HepG2 (cell line): ENCODE measurements around the gene SBNO2. TPM values are rescaled to one million over a fixed set of nuclear protein-coding genes. Genes with fewer than 3 reads are reported as not detected.

ENCODE experiments used
- AGO2 ChIP-seq: fragments of 200-400 bp; formaldehyde crosslinking; optimal IDR thresholded peaks from 2 replicates; pipeline ENCODE3; 2017; ENCODE audit warnings: mild to moderate bottlenecking, low read depth, low read length, moderate library complexity
- CEBPB ChIP-seq: IDR thresholded peaks from 2 replicates; pipeline ENCODE4 v1.6.1; 2011; ENCODE audit warnings: low read depth, low read length, improper control_type of control experiment, borderline replicate concordance
- ELF3 ChIP-seq: IDR thresholded peaks from 2 replicates; pipeline ENCODE4 v1.6.1; 2016; ENCODE audit warnings: missing genetic modification reagents, missing compliant biosample characterization
- FOXA1 ChIP-seq, 2 experiments: fragments of 450-650 bp in 1 of 2; sonication (generic) in 1 of 2; formaldehyde crosslinking in 1 of 2; IDR thresholded peaks; 2 replicates each; pipeline versions ENCODE4 v1.4.0 to v1.6.1; 2016 to 2020; ENCODE audit warnings: missing genetic modification reagents in 1 of 2
- FOXA3 ChIP-seq: IDR thresholded peaks from 2 replicates; pipeline ENCODE4 v1.6.1; 2016; ENCODE audit warnings: missing genetic modification reagents, missing compliant biosample characterization
- FOXO1 ChIP-seq: sonication (generic); formaldehyde crosslinking; IDR thresholded peaks from 2 replicates; pipeline ENCODE4 v1.4.0; 2020; ENCODE audit warnings: missing genetic modification reagents
- HNRNPL ChIP-seq: fragments of 200-400 bp; formaldehyde crosslinking; IDR thresholded peaks from 2 replicates; pipeline ENCODE4 v1.6.1; 2017; ENCODE audit warnings: mild to moderate bottlenecking, low read depth, low read length
- PITX1 ChIP-seq: sonication (generic); formaldehyde crosslinking; IDR thresholded peaks from 2 replicates; pipeline ENCODE4 v1.5.1; 2020; ENCODE audit warnings: mild to moderate bottlenecking, missing genetic modification reagents
- RARG ChIP-seq: sonication (generic); formaldehyde crosslinking; IDR thresholded peaks from 2 replicates; pipeline ENCODE4 v1.4.0; 2020; ENCODE audit warnings: low read depth, mild to moderate bottlenecking, missing genetic modification reagents
- SRSF1 ChIP-seq: fragments of 200-400 bp; formaldehyde crosslinking; optimal IDR thresholded peaks from 2 replicates; pipeline ENCODE3; 2017; ENCODE audit warnings: mild to moderate bottlenecking, low read depth, low read length, moderate library complexity
- ZNF101 ChIP-seq: sonication (generic); formaldehyde crosslinking; IDR thresholded peaks from 2 replicates; pipeline ENCODE4 v1.4.0; 2020; ENCODE audit warnings: mild to moderate bottlenecking, low read depth, missing genetic modification reagents, borderline replicate concordance
- ZNF253 ChIP-seq: sonication (generic); formaldehyde crosslinking; IDR thresholded peaks from 2 replicates; pipeline ENCODE4 v1.8.0; 2022; ENCODE audit warnings: mild to moderate bottlenecking, missing genetic modification reagents, borderline replicate concordance
- ZNF670 ChIP-seq: sonication (generic); formaldehyde crosslinking; IDR thresholded peaks from 2 replicates; pipeline ENCODE4 v1.8.0; 2022; ENCODE audit warnings: mild to moderate bottlenecking, missing genetic modification reagents, borderline replicate concordance
- polyA plus RNA-seq, 8 experiments: library from polyadenylated mRNA; depleted of rRNA in 3 of 8; stranded (reverse) in 7 of 8; unstranded in 1 of 8; fragments of >200 nt; fragmentation: Illumina TruSeq in 4 of 8; extraction: Trizol in 4 of 8; gene quantifications; 2 replicates each; pipeline versions ENCODE4 v1.2.1 to v1.2.3, GENCODE V29; 2011 to 2016; ENCODE audit warnings: low read depth in 4 of 8, missing spikeins in 1 of 8, mixed read lengths in 1 of 8; ENCODE audit not compliant: insufficient read depth in 1 of 8
- total RNA-seq, 5 experiments: library from RNA; depleted of rRNA; stranded (reverse); fragments of >200 nt; fragmentation: Illumina TruSeq; extraction: Trizol; gene quantifications; 2 replicates each; pipeline ENCODE4 v1.2.3, GENCODE V29; 2016; ENCODE audit warnings: low read depth in 1 of 5
- TF ChIP-seq, protein P1 (sequence below): sonication (generic); formaldehyde crosslinking; IDR thresholded peaks from 2 replicates; pipeline ENCODE4 v1.5.1; 2020; ENCODE audit warnings: mild to moderate bottlenecking, missing genetic modification reagents, moderate library complexity
- TF ChIP-seq, protein P2 (sequence below): sonication (generic); formaldehyde crosslinking; IDR thresholded peaks from 2 replicates; pipeline ENCODE4 v1.8.1; 2023; ENCODE audit warnings: missing genetic modification reagents, inconsistent platforms, borderline replicate concordance
- TF ChIP-seq, protein P3 (sequence below): sonication (generic); formaldehyde crosslinking; IDR thresholded peaks from 2 replicates; pipeline ENCODE4 v1.9.0; 2021; ENCODE audit warnings: missing genetic modification reagents, mild to moderate bottlenecking, borderline replicate concordance
- TF ChIP-seq, protein P4 (sequence below): sonication (generic); formaldehyde crosslinking; IDR thresholded peaks from 2 replicates; pipeline ENCODE4 v1.9.0; 2022; ENCODE audit warnings: low read depth, missing genetic modification reagents

Gene SBNO2
- total and polyA plus RNA-seq, 2 of the 13 experiments (the other 11 are each of a cell fraction or from before 2014, with no cell fraction given), result 8.6 to 10.4 TPM

DNA sequence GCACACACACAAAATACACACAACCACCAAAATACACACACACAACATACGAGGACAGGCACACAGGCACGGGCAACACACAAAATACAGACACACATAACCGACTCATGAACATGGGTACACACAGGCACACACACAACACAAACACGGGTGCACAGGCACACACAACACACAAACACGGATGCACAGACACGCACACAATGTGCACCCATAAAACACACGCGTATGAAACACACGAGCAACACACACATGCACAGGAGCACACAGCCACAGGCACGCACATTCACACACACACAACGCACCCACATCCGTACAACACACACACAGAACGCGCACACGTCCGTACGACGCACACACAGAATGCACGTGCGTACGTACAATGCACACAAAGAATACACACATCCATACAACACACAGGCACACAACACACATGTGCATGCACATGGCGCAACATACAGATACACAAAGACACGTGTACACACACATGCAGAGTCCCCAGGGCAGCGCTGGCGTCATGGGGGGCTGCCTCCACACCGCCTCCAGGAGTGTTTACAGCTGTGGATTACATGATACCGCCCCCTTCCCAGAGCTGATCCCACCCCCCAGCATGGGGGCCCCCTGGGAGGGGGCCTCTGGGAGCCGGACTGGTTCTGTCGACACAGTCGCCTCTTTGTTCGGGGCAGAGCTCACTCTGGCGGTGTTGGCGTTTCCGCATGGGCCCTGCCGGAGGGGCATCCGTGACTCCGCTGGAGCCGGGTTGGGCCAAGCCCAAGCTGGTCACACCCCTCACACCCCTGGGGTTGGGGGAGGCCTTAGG lies 2.9 kb downstream of the SBNO2 start (continued):
- TF ChIP-seq ZNF101 (CRISPR knock-in tag) (no peak), HNRNPL (0 out of 2 replicates have a peak, but pooled peaks have one; percentile 58), ELF3 (CRISPR knock-in tag) (peak; percentile 53; the same call in 1 of the 2 replicates), CEBPB (0 out of 2 replicates have a peak, but pooled peaks have one; percentile 15), FOXA1 (IDR thresholded peaks at IDR 0.05) (no peak), FOXA1 (CRISPR knock-in tag; IDR thresholded peaks at IDR 0.05) (peak; percentile 27; the same call in 1 of the 2 replicates), SRSF1 (peak; percentile 98), PITX1 (CRISPR knock-in tag) (peak; percentile 52; the same call in 1 of the 2 replicates), RARG (CRISPR knock-in tag) (no peak), FOXO1 (0 out of 2 replicates have a peak, but pooled peaks have one; percentile 9), FOXA3 (CRISPR knock-in tag) (peak; percentile 40; the same call in 1 of the 2 replicates), AGO2 (peak; percentile 51), ZNF253 (CRISPR knock-in tag) (no peak), ZNF670 (CRISPR knock-in tag) (no peak)
- TF ChIP-seq, protein P1, sequence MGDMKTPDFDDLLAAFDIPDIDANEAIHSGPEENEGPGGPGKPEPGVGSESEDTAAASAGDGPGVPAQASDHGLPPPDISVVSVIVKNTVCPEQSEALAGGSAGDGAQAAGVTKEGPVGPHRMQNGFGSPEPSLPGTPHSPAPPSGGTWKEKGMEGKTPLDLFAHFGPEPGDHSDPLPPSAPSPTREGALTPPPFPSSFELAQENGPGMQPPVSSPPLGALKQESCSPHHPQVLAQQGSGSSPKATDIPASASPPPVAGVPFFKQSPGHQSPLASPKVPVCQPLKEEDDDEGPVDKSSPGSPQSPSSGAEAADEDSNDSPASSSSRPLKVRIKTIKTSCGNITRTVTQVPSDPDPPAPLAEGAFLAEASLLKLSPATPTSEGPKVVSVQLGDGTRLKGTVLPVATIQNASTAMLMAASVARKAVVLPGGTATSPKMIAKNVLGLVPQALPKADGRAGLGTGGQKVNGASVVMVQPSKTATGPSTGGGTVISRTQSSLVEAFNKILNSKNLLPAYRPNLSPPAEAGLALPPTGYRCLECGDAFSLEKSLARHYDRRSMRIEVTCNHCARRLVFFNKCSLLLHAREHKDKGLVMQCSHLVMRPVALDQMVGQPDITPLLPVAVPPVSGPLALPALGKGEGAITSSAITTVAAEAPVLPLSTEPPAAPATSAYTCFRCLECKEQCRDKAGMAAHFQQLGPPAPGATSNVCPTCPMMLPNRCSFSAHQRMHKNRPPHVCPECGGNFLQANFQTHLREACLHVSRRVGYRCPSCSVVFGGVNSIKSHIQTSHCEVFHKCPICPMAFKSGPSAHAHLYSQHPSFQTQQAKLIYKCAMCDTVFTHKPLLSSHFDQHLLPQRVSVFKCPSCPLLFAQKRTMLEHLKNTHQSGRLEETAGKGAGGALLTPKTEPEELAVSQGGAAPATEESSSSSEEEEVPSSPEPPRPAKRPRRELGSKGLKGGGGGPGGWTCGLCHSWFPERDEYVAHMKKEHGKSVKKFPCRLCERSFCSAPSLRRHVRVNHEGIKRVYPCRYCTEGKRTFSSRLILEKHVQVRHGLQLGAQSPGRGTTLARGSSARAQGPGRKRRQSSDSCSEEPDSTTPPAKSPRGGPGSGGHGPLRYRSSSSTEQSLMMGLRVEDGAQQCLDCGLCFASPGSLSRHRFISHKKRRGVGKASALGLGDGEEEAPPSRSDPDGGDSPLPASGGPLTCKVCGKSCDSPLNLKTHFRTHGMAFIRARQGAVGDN (CRISPR knock-in tag), result peak; percentile 53
- TF ChIP-seq, protein P2, sequence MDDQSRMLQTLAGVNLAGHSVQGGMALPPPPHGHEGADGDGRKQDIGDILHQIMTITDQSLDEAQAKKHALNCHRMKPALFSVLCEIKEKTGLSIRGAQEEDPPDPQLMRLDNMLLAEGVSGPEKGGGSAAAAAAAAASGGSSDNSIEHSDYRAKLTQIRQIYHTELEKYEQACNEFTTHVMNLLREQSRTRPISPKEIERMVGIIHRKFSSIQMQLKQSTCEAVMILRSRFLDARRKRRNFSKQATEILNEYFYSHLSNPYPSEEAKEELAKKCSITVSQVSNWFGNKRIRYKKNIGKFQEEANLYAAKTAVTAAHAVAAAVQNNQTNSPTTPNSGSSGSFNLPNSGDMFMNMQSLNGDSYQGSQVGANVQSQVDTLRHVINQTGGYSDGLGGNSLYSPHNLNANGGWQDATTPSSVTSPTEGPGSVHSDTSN (CRISPR knock-in tag), result no peak
- TF ChIP-seq, protein P3, sequence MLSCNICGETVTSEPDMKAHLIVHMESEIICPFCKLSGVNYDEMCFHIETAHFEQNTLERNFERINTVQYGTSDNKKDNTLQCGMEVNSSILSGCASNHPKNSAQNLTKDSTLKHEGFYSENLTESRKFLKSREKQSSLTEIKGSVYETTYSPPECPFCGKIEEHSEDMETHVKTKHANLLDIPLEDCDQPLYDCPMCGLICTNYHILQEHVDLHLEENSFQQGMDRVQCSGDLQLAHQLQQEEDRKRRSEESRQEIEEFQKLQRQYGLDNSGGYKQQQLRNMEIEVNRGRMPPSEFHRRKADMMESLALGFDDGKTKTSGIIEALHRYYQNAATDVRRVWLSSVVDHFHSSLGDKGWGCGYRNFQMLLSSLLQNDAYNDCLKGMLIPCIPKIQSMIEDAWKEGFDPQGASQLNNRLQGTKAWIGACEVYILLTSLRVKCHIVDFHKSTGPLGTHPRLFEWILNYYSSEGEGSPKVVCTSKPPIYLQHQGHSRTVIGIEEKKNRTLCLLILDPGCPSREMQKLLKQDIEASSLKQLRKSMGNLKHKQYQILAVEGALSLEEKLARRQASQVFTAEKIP (CRISPR knock-in tag), result no peak
- TF ChIP-seq, protein P4, sequence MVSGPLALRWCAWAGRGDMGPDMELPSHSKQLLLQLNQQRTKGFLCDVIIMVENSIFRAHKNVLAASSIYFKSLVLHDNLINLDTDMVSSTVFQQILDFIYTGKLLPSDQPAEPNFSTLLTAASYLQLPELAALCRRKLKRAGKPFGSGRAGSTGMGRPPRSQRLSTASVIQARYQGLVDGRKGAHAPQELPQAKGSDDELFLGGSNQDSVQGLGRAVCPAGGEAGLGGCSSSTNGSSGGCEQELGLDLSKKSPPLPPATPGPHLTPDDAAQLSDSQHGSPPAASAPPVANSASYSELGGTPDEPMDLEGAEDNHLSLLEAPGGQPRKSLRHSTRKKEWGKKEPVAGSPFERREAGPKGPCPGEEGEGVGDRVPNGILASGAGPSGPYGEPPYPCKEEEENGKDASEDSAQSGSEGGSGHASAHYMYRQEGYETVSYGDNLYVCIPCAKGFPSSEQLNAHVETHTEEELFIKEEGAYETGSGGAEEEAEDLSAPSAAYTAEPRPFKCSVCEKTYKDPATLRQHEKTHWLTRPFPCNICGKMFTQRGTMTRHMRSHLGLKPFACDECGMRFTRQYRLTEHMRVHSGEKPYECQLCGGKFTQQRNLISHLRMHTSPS (CRISPR knock-in tag), result 0 out of 2 replicates have a peak, but pooled peaks have one; percentile 43
